ENCODE data around the gene COQ8A.

COQ8A gene

GRCh38 chr1:226904772-226905171 is 35.3 kb upstream of the COQ8A start:
- Histone ChIP-seq H2AFZ (ENCODE audit: insufficient read depth, low read length, poor library complexity) (no peak overlapping the region), H2BK120ac (ENCODE audit: insufficient read depth, low read length, poor library complexity) (no peak overlapping the region), H3K4ac (ENCODE audit: low read depth, low read length) (no peak overlapping the region), H3K9ac (ENCODE audit: low read length) (no peak overlapping the region), H3K9me3 (ENCODE audit: insufficient read depth, low read depth, low read length) (no peaks in the 10 kb centered on the region), H3K36me3 (ENCODE audit: control insufficient read depth in 1 of 2, insufficient read depth in 2 of 2, low read length in 2 of 2) (no peaks in the 10 kb centered on the region), H2AK5ac (ENCODE audit: low read length) (no peak overlapping the region), H3K27ac (ENCODE audit: low read depth, low read length) (no peak overlapping the region), H3K4me2 (ENCODE audit: low read length) (no peak overlapping the region), H2BK5ac (ENCODE audit: low read depth, low read length, poor library complexity) (no peak overlapping the region), H3K27me3 (ENCODE audit: insufficient read depth, low read length) (no peaks in the 10 kb centered on the region), H3K79me1 (ENCODE audit: low read length) (no peaks in the 10 kb centered on the region), H4K12ac (ENCODE audit: low read depth, low read length) (no peak overlapping the region), H3K14ac (ENCODE audit: low read length) (no peak overlapping the region), H4K91ac (ENCODE audit: low read depth, low read length) (no peak overlapping the region), H3K79me2 (ENCODE audit: control insufficient read depth, insufficient read depth, low read length, poor library complexity) (no peaks in the 10 kb centered on the region), H4K8ac (ENCODE audit: low read depth, low read length) (no peak overlapping the region), H3K4me3 (ENCODE audit: low read depth, low read length) (no peak overlapping the region), H3K18ac (ENCODE audit: low read length) (no peak overlapping the region), H2BK12ac (ENCODE audit: low read length) (no peak overlapping the region), H3K23ac (ENCODE audit: low read length) (no peak overlapping the region), H3K4me1 (ENCODE audit: control insufficient read depth in 1 of 2, insufficient read depth in 2 of 2, low read length in 2 of 2) (no peaks in the 10 kb centered on the region)
- no peak for DNase-seq
- no CpG with 5 or more reads among the region's 3 CpGs for WGBS (ENCODE audit: extremely low coverage, insufficient coverage, insufficient read length)

DNA sequence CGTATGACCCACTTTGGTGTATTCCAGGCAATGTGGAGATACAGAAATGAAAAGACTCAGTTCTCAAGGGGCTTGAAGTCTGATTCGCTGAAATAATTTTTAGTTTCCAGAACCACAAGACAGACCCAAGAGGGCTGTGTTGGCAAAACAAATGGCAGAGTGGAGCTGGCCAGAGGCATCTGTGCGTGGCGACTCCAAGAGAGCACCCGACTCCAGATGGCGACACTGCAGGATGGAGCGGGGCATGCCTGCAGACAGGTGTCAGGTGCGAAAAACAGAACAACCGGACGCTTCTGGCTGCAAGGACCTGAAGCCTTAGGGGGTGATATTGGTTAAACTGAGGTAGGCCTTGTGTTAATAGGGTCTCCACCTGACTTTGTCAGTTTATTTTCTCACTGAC is 31.7 kb upstream of the COQ8A start:
- no peak overlapping the region for H3K27ac ChIP-seq (ENCODE audit: low read depth, low read length)
- no peak overlapping the region for H2BK120ac ChIP-seq (ENCODE audit: insufficient read depth, low read length, poor library complexity)
- no peak overlapping the region for H3K9ac ChIP-seq (ENCODE audit: low read length)
- no peaks in the 10 kb centered on the region for H3K9me3 ChIP-seq (ENCODE audit: insufficient read depth, low read depth, low read length)
- H3K4me1 ChIP-seq (ENCODE audit: control insufficient read depth in 1 of 2, insufficient read depth in 2 of 2, low read length in 2 of 2): no peaks in the 10 kb centered on the region
- DNase-seq: no peak
- H3K27me3 ChIP-seq (ENCODE audit: insufficient read depth, low read length): no peaks in the 10 kb centered on the region
- H3K23ac ChIP-seq (ENCODE audit: low read length): no peak overlapping the region
- H4K8ac ChIP-seq (ENCODE audit: low read depth, low read length): no peak overlapping the region
- H3K36me3 ChIP-seq (ENCODE audit: control insufficient read depth in 1 of 2, insufficient read depth in 2 of 2, low read length in 2 of 2): no peaks in the 10 kb centered on the region
- H3K4me2 ChIP-seq (ENCODE audit: low read length): no peak overlapping the region
- no peak overlapping the region for H3K18ac ChIP-seq (ENCODE audit: low read length)
- no peak overlapping the region for H3K14ac ChIP-seq (ENCODE audit: low read length)
- no peak overlapping the region for H2AFZ ChIP-seq (ENCODE audit: insufficient read depth, low read length, poor library complexity)
- no peak overlapping the region for H2AK5ac ChIP-seq (ENCODE audit: low read length)
- H2BK5ac ChIP-seq (ENCODE audit: low read depth, low read length, poor library complexity): no peak overlapping the region
- no peaks in the 10 kb centered on the region for H3K79me2 ChIP-seq (ENCODE audit: control insufficient read depth, insufficient read depth, low read length, poor library complexity)
- H3K4me3 ChIP-seq (ENCODE audit: low read depth, low read length): no peak overlapping the region
- H4K91ac ChIP-seq (ENCODE audit: low read depth, low read length): no peak overlapping the region
- H3K79me1 ChIP-seq (ENCODE audit: low read length): no peaks in the 10 kb centered on the region
- no CpG with 5 or more reads among the region's 10 CpGs for WGBS (ENCODE audit: extremely low coverage, insufficient coverage, insufficient read length)
- no peak overlapping the region for H4K12ac ChIP-seq (ENCODE audit: low read depth, low read length)
- H3K4ac ChIP-seq (ENCODE audit: low read depth, low read length): no peak overlapping the region
- H2BK12ac ChIP-seq (ENCODE audit: low read length): no peak overlapping the region

DNA sequence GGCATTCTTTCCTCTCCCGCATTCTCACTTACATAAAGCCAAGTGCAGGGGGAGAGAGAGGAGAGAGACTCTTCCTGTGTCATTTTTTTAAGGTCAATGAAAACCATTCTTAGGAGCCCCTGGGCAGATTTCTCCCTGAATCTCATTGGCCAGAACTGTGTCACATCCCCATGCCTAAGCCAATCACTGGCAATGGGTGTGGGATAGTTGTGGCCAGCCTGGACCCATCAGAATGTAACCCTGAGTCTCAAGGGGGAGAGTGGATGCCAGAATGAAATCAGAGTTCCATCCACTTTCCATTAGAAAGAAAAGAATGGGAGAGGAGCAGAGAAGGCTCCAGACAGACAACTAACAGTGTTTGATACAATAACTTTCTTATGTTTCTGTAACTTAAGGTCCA is 31.2 kb upstream of the COQ8A start:
- H3K79me1 ChIP-seq (ENCODE audit: low read length): no peaks in the 10 kb centered on the region
- no peak overlapping the region for H2BK5ac ChIP-seq (ENCODE audit: low read depth, low read length, poor library complexity)
- DNase-seq: no peak
- no peak overlapping the region for H3K23ac ChIP-seq (ENCODE audit: low read length)
- no peak overlapping the region for H2BK120ac ChIP-seq (ENCODE audit: insufficient read depth, low read length, poor library complexity)
- no peak overlapping the region for H4K8ac ChIP-seq (ENCODE audit: low read depth, low read length)
- no peak overlapping the region for H3K14ac ChIP-seq (ENCODE audit: low read length)
- no peak overlapping the region for H3K4ac ChIP-seq (ENCODE audit: low read depth, low read length)
- H3K79me2 ChIP-seq (ENCODE audit: control insufficient read depth, insufficient read depth, low read length, poor library complexity): no peaks in the 10 kb centered on the region
- H2BK12ac ChIP-seq (ENCODE audit: low read length): no peak overlapping the region
- H3K27me3 ChIP-seq (ENCODE audit: insufficient read depth, low read length): no peaks in the 10 kb centered on the region
- H3K4me3 ChIP-seq (ENCODE audit: low read depth, low read length): no peak overlapping the region
- H3K9me3 ChIP-seq (ENCODE audit: insufficient read depth, low read depth, low read length): no peaks in the 10 kb centered on the region
- H4K91ac ChIP-seq (ENCODE audit: low read depth, low read length): no peak overlapping the region
- H3K18ac ChIP-seq (ENCODE audit: low read length): no peak overlapping the region
- WGBS (ENCODE audit: extremely low coverage, insufficient coverage, insufficient read length): no CpG with 5 or more reads among the region's 1 CpG
- no peak overlapping the region for H3K9ac ChIP-seq (ENCODE audit: low read length)
- H2AK5ac ChIP-seq (ENCODE audit: low read length): no peak overlapping the region
- no peak overlapping the region for H4K12ac ChIP-seq (ENCODE audit: low read depth, low read length)
- H3K27ac ChIP-seq (ENCODE audit: low read depth, low read length): no peak overlapping the region
- H3K4me2 ChIP-seq (ENCODE audit: low read length): no peak overlapping the region
- H3K4me1 ChIP-seq (ENCODE audit: control insufficient read depth in 1 of 2, insufficient read depth in 2 of 2, low read length in 2 of 2): no peaks in the 10 kb centered on the region
- no peak overlapping the region for H2AFZ ChIP-seq (ENCODE audit: insufficient read depth, low read length, poor library complexity)
- no peaks in the 10 kb centered on the region for H3K36me3 ChIP-seq (ENCODE audit: control insufficient read depth in 1 of 2, insufficient read depth in 2 of 2, low read length in 2 of 2)

DNA sequence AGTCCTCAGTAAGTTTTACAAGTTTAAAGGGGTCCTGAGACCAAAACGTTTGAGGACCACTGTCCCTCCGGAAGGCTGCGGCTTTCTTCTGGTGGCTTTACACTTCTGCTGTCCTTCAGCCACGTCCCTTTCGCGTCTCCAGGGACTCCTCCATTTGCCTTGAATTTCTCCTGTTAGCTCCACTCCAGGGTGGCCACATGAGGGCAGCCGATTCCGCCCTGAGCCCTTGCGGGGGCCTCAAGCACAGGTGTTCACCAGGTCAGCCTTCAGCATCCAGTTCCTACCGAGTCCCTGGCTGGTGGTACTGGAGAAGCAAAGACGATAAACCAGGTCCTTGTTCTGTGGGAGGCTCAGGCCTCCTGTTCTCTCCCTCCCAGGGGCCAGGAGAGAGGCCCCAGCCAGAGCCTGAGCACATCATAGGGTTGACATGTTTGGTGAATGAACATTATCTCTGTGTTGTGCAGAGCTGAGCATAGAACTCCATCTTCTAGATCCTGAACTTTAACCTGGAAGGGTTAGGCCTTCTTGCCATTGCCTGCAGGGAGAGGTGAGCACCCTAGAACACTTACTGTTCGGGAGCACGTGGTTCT is 27.4 kb upstream of the COQ8A start:
- no peak overlapping the region for H2AFZ ChIP-seq (ENCODE audit: insufficient read depth, low read length, poor library complexity)
- no peak overlapping the region for H3K18ac ChIP-seq (ENCODE audit: low read length)

More for the DNA sequence above, 27.4 kb upstream of the COQ8A start:
- Histone ChIP-seq H3K79me1 (ENCODE audit: low read length) (no peaks in the 10 kb centered on the region), H2AK5ac (ENCODE audit: low read length) (no peak overlapping the region), H3K4me2 (ENCODE audit: low read length) (no peak overlapping the region), H3K4ac (ENCODE audit: low read depth, low read length) (no peak overlapping the region), H3K14ac (ENCODE audit: low read length) (no peak overlapping the region), H3K9me3 (ENCODE audit: insufficient read depth, low read depth, low read length) (no peaks in the 10 kb centered on the region), H4K91ac (ENCODE audit: low read depth, low read length) (no peak overlapping the region), H3K36me3 (ENCODE audit: control insufficient read depth in 1 of 2, insufficient read depth in 2 of 2, low read length in 2 of 2) (no peaks in the 10 kb centered on the region), H3K4me1 (ENCODE audit: control insufficient read depth in 1 of 2, insufficient read depth in 2 of 2, low read length in 2 of 2) (no peaks in the 10 kb centered on the region), H3K27me3 (ENCODE audit: insufficient read depth, low read length) (no peaks in the 10 kb centered on the region), H3K4me3 (ENCODE audit: low read depth, low read length) (no peak overlapping the region), H3K27ac (ENCODE audit: low read depth, low read length) (no peak overlapping the region), H2BK120ac (ENCODE audit: insufficient read depth, low read length, poor library complexity) (no peak overlapping the region), H3K79me2 (ENCODE audit: control insufficient read depth, insufficient read depth, low read length, poor library complexity) (no peaks in the 10 kb centered on the region), H4K8ac (ENCODE audit: low read depth, low read length) (no peak overlapping the region), H3K9ac (ENCODE audit: low read length) (no peak overlapping the region), H3K23ac (ENCODE audit: low read length) (no peak overlapping the region), H2BK12ac (ENCODE audit: low read length) (no peak overlapping the region), H2BK5ac (ENCODE audit: low read depth, low read length, poor library complexity) (no peak overlapping the region), H4K12ac (ENCODE audit: low read depth, low read length) (no peak overlapping the region)
- no CpG with 5 or more reads among the region's 13 CpGs for WGBS (ENCODE audit: extremely low coverage, insufficient coverage, insufficient read length)
- peak; percentile 29 to 66 for DNase-seq

Data from trophoblast cell (in vitro differentiated cells and primary cell).